SK-N-MC (cell line): ENCODE results near the gene SIRPB1.

Source experiments
- DNase-seq: peaks from one replicate; pipeline ENCODE4 v3.0.0-alpha.2; 2011; ENCODE audit warnings: low read depth, low spot score
- H3K27ac ChIP-seq: fragments of 200-600 bp; sonication (generic); 2 replicates; pipeline ENCODE4 v1.5.1; 2016; ENCODE audit warnings: mixed run types
- H3K36me3 ChIP-seq: fragments of 200-600 bp; sonication (generic); 2 replicates; pipeline ENCODE4 v1.6.1; 2017; ENCODE audit warnings: antibody characterized with exemption, low read length, mixed read lengths; ENCODE audit not compliant: insufficient read depth
- H3K4me3 ChIP-seq: fragments of 200-600 bp; sonication (generic); 2 replicates; pipeline ENCODE4 v1.5.1; 2016
- H3K9ac ChIP-seq: fragments of 200-600 bp; sonication (generic); 2 replicates; pipeline ENCODE4 v1.8.0; 2017; ENCODE audit warnings: mixed run types, mixed read lengths; ENCODE audit not compliant: insufficient read length
- H3K9me3 ChIP-seq: fragments of 200-600 bp; sonication (generic); 2 replicates; pipeline ENCODE4 v1.6.1; 2017; ENCODE audit warnings: low read depth, mild to moderate bottlenecking, antibody characterized with exemption, low read length, moderate library complexity, mixed read lengths
- EZH2 ChIP-seq: fragments of 200-600 bp; sonication (generic); IDR thresholded peaks from one replicate; pipeline ENCODE4 v1.6.1; 2017; ENCODE audit warnings: antibody characterized with exemption
- FOXP2 ChIP-seq: optimal IDR thresholded peaks from 2 replicates; pipeline ENCODE3; 2011; ENCODE audit warnings: mild to moderate bottlenecking, moderate library complexity; ENCODE audit not compliant: insufficient read depth; ENCODE audit errors: extremely low read length, control extremely low read depth
- POLR2AphosphoS5 ChIP-seq: IDR thresholded peaks from 2 replicates; pipeline ENCODE4 v1.6.1; 2012; ENCODE audit warnings: mild to moderate bottlenecking, low read depth, low read length, borderline replicate concordance

The SIRPB1 gene

GRCh38 chr20:1619861-1620444, at the start of gene SIRPB1:
TSS of gene SIRPB1 (minus strand) at chr20:1620009. CDS start at chr20:1619944, 65 bp downstream.
- TF ChIP-seq POLR2AphosphoS5 = no peak
- no peak for TF ChIP-seq EZH2
- TF ChIP-seq FOXP2 = no peak
- no peak within 1 kb of the TSS for H3K9ac ChIP-seq
- no peak within 1 kb of the TSS for H3K4me3 ChIP-seq
- H3K27ac ChIP-seq = no peak within 1 kb of the TSS
- no peaks in the 10 kb centered on the region for H3K9me3 ChIP-seq
- no peaks in the 10 kb centered on the region for H3K36me3 ChIP-seq
- DNase-seq = no peak

- TF ChIP-seq FOXP2 (no peak), POLR2AphosphoS5 (no peak), EZH2 (no peak)
These were observed 49.5 kb upstream of the SIRPB1 start for GRCh38 chr20:1669304-1669703.

GRCh38 chr20:1667502-1668085, 47.8 kb upstream of the SIRPB1 start:
- no peak overlapping the region for H3K4me3 ChIP-seq
- no peak for DNase-seq
- no peak overlapping the region for H3K27ac ChIP-seq
- no peak overlapping the region for H3K9ac ChIP-seq
- H3K9me3 ChIP-seq = no peaks in the 10 kb centered on the region
- TF ChIP-seq POLR2AphosphoS5 = no peak
- TF ChIP-seq EZH2 = no peak
- no peak for TF ChIP-seq FOXP2
- no peaks in the 10 kb centered on the region for H3K36me3 ChIP-seq

More at GRCh38 chr20:1669304-1669703, 49.5 kb upstream of the SIRPB1 start:
- Histone ChIP-seq H3K9ac (no peak overlapping the region), H3K4me3 (no peak overlapping the region), H3K27ac (no peak overlapping the region), H3K9me3 (no peaks in the 10 kb centered on the region), H3K36me3 (no peaks in the 10 kb centered on the region)
- no peak for DNase-seq

GRCh38 chr20:1666802-1667201, 47.0 kb upstream of the SIRPB1 start:
- no peak overlapping the region for H3K27ac ChIP-seq
- no peak for TF ChIP-seq POLR2AphosphoS5
- no peak for TF ChIP-seq EZH2
- TF ChIP-seq FOXP2 = no peak

GRCh38 chr20:1665345-1665744, 45.5 kb upstream of the SIRPB1 start:
- TF ChIP-seq EZH2 = no peak
- no peak for TF ChIP-seq FOXP2
- TF ChIP-seq POLR2AphosphoS5 = no peak
- Histone ChIP-seq H3K4me3 (no peak overlapping the region), H3K9me3 (no peaks in the 10 kb centered on the region), H3K9ac (no peak overlapping the region), H3K27ac (no peak overlapping the region), H3K36me3 (no peaks in the 10 kb centered on the region)
- DNase-seq = no peak

More at GRCh38 chr20:1666802-1667201, 47.0 kb upstream of the SIRPB1 start:
- Histone ChIP-seq H3K9ac (no peak overlapping the region), H3K9me3 (no peaks in the 10 kb centered on the region), H3K36me3 (no peaks in the 10 kb centered on the region), H3K4me3 (no peak overlapping the region)
- no peak for DNase-seq

GRCh38 chr20:1664911-1665310, 45.1 kb upstream of the SIRPB1 start:
- Histone ChIP-seq H3K9me3 (no peaks in the 10 kb centered on the region), H3K4me3 (no peak overlapping the region), H3K9ac (no peak overlapping the region), H3K36me3 (no peaks in the 10 kb centered on the region), H3K27ac (no peak overlapping the region)
- TF ChIP-seq POLR2AphosphoS5 = no peak
- no peak for TF ChIP-seq FOXP2
- no peak for TF ChIP-seq EZH2
- no peak for DNase-seq

- no peak for DNase-seq
- Histone ChIP-seq H3K4me3 (no peak overlapping the region), H3K9ac (no peak overlapping the region), H3K9me3 (no peaks in the 10 kb centered on the region), H3K36me3 (no peaks in the 10 kb centered on the region), H3K27ac (no peak overlapping the region)
- TF ChIP-seq EZH2 (no peak), FOXP2 (no peak), POLR2AphosphoS5 (no peak)
These were observed 44.1 kb upstream of the SIRPB1 start for GRCh38 chr20:1663917-1664316.

GRCh38 chr20:1661542-1662299, 41.9 kb upstream of the SIRPB1 start:
- H3K9ac ChIP-seq = no peak overlapping the region
- H3K9me3 ChIP-seq = no peaks in the 10 kb centered on the region
- DNase-seq = no peak
- TF ChIP-seq FOXP2 (no peak), POLR2AphosphoS5 (no peak), EZH2 (no peak)
- no peaks in the 10 kb centered on the region for H3K36me3 ChIP-seq
- H3K27ac ChIP-seq = no peak overlapping the region
- no peak overlapping the region for H3K4me3 ChIP-seq

- no peak for DNase-seq
- Histone ChIP-seq H3K9ac (no peak overlapping the region), H3K4me3 (no peak overlapping the region), H3K27ac (no peak overlapping the region), H3K36me3 (no peaks in the 10 kb centered on the region), H3K9me3 (no peaks in the 10 kb centered on the region)
- TF ChIP-seq POLR2AphosphoS5 (no peak), FOXP2 (no peak), EZH2 (no peak)
These were observed 40.4 kb upstream of the SIRPB1 start for GRCh38 chr20:1660246-1660645.
